GM12878 (cell line): ENCODE measurements around the gene CYB5B. TPM values are rescaled to one million over a fixed set of nuclear protein-coding genes. Genes with fewer than 3 reads are reported as not detected.

ENCODE experiments used
- ATAC-seq: fragments of 200-7000 bp; cut with Tn5 transposase; 3 replicates; pipeline ENCODE4 v1.9.1; 2020; ENCODE audit warnings: mild to moderate bottlenecking, moderate library complexity
- BruUV-seq: library from RNA; stranded (reverse); fragments of 400-500 nt; replicated peaks from 2 replicates; lab custom pipeline; 2021; lab: Mats Ljungman, UMichigan
- CTCF ChIA-PET: fragments of 300-600 bp; sonication (Branson Sonifier 250); formaldehyde crosslinking; extraction: SDS; loops from one replicate; lab custom pipeline; 2021; ENCODE audit warnings: inconsistent platforms; lab: Yijun Ruan, JAX
- POLR2A ChIA-PET: fragments of 350-600 bp; formaldehyde crosslinking; extraction: SDS; loops from one replicate; lab custom pipeline; 2021; ENCODE audit warnings: inconsistent platforms; lab: Charles Lee
- RAD21 ChIA-PET: fragments of 300-600 bp; sonication (Branson Sonifier 250); formaldehyde crosslinking; loops from one replicate; lab custom pipeline; 2023; ENCODE audit warnings: antibody characterized with exemption; ENCODE audit not compliant: unreplicated experiment; lab: Charles Lee
- SMC1A ChIA-PET: fragments of 300-600 bp; sonication (Branson Sonifier 250); formaldehyde crosslinking; loops from one replicate; lab custom pipeline; 2023; ENCODE audit not compliant: unreplicated experiment, uncharacterized antibody; lab: Charles Lee
- DNase-seq: peaks from one replicate; pipeline ENCODE4 v3.0.0-alpha.2; 2011; ENCODE audit warnings: low read depth, low spot score
- FAIRE-seq: peaks from 3 replicates; lab custom pipeline; 2011; peaks lifted over from hg19 to GRCh38; lab: Jason Lieb, UNC
- H2AFZ ChIP-seq: 2 replicates; pipeline ENCODE4 v1.6.0; 2011; ENCODE audit warnings: low read depth, low read length, control low read depth; ENCODE audit not compliant: control insufficient read depth
- H3K27ac ChIP-seq: 2 replicates; pipeline ENCODE4 v1.5.1; 2011; ENCODE audit warnings: control low read depth; ENCODE audit not compliant: control insufficient read depth, insufficient read depth
- H3K27me3 ChIP-seq, 2 experiments: replicated peaks in 1 of 2; 2 replicates each; pipeline versions ENCODE4 v1.6.0 to v1.6.1; 2011; ENCODE audit warnings: low read length in 1 of 2; ENCODE audit not compliant: control insufficient read depth in 2 of 2, insufficient read depth in 2 of 2
- H3K36me3 ChIP-seq, 2 experiments: 2 replicates each; pipeline ENCODE4 v1.5.1; 2011; ENCODE audit warnings: low read length in 1 of 2; ENCODE audit not compliant: control insufficient read depth in 2 of 2, insufficient read depth in 2 of 2
- H3K4me1 ChIP-seq: 2 replicates; pipeline ENCODE4 v1.6.1; 2011; ENCODE audit warnings: mild to moderate bottlenecking, low read length, moderate library complexity, mixed read lengths; ENCODE audit not compliant: control insufficient read depth, insufficient read depth
- H3K4me2 ChIP-seq: 2 replicates; pipeline ENCODE4 v1.6.0; 2011; ENCODE audit warnings: control low read depth; ENCODE audit not compliant: control insufficient read depth, insufficient read depth
- H3K4me3 ChIP-seq: fragments of 200-600 bp; sonication (generic); 2 replicates; pipeline ENCODE4 v1.5.1; 2016
- H3K79me2 ChIP-seq: 2 replicates; pipeline ENCODE4 v1.6.0; 2011; ENCODE audit warnings: low read length; ENCODE audit not compliant: control insufficient read depth, insufficient read depth
- H3K9ac ChIP-seq: 2 replicates; pipeline ENCODE4 v1.8.0; 2011; ENCODE audit warnings: low read length, control low read depth, mixed read lengths; ENCODE audit not compliant: control insufficient read depth, insufficient read depth
- H3K9me3 ChIP-seq: replicated peaks from 3 replicates; pipeline ENCODE4 v1.5.1; 2011; ENCODE audit warnings: mild to moderate bottlenecking, low read length; ENCODE audit not compliant: control insufficient read depth, insufficient read depth
- H4K20me1 ChIP-seq: 2 replicates; pipeline ENCODE4 v1.6.0; 2011; ENCODE audit not compliant: control insufficient read depth, insufficient read depth
- ASH2L ChIP-seq: fragments of 300-600, 200-600 bp; sonication (generic); IDR thresholded peaks from 2 replicates; pipeline ENCODE4 v1.6.1; 2017; ENCODE audit warnings: low read depth, mild to moderate bottlenecking, borderline replicate concordance
- BCL3 ChIP-seq: IDR thresholded peaks from 2 replicates; pipeline ENCODE4 v1.6.1; 2011; ENCODE audit warnings: borderline replicate concordance, low read depth, mild to moderate bottlenecking, moderate library complexity, low read length; ENCODE audit not compliant: insufficient read depth, poor library complexity, severe bottlenecking
- CHD4 ChIP-seq: fragments of 200-600 bp; sonication (generic); IDR thresholded peaks from 2 replicates; pipeline ENCODE4 v1.6.1; 2016; ENCODE audit warnings: mild to moderate bottlenecking
- E4F1 ChIP-seq: fragments of 450-650 bp; IDR thresholded peaks from 2 replicates; pipeline ENCODE4 v1.6.1; 2018; ENCODE audit warnings: borderline replicate concordance, mild to moderate bottlenecking; ENCODE audit not compliant: partially characterized antibody
- ETV6 ChIP-seq, 2 experiments: fragments of 450-650 bp in 1 of 2; IDR thresholded peaks in 1 of 2; conservative IDR thresholded peaks in 1 of 2; 2 replicates each; pipeline ENCODE4 v1.6.1; 2014; ENCODE audit warnings: antibody characterized with exemption in 1 of 2, borderline replicate concordance in 1 of 2, low read depth in 1 of 2, mild to moderate bottlenecking in 1 of 2, moderate library complexity in 1 of 2
- FOS ChIP-seq: IDR thresholded peaks from 3 replicates; pipeline ENCODE4 v1.6.1; 2011; ENCODE audit warnings: borderline replicate concordance; ENCODE audit not compliant: insufficient read length; ENCODE audit errors: extremely low read depth
- IKZF2 ChIP-seq, 2 experiments: fragments of 450-650 bp; IDR thresholded peaks; 2 replicates each; pipeline ENCODE4 v1.6.1; 2017; ENCODE audit warnings: mild to moderate bottlenecking in 2 of 2, moderate library complexity in 2 of 2
- KAT2A ChIP-seq: conservative IDR thresholded peaks from 2 replicates; pipeline ENCODE4 v1.6.1; 2011; ENCODE audit warnings: low read depth, low read length; ENCODE audit not compliant: control insufficient read depth
- MAX ChIP-seq: IDR thresholded peaks from 2 replicates; pipeline ENCODE4 v1.6.1; 2012; ENCODE audit warnings: low read depth, low read length, improper control_type of control experiment
- NR2C1 ChIP-seq: fragments of 450-650 bp; IDR thresholded peaks from 2 replicates; pipeline ENCODE4 v1.6.1; 2017; ENCODE audit warnings: antibody characterized with exemption, mild to moderate bottlenecking, moderate library complexity
- SP1 ChIP-seq: IDR thresholded peaks from one replicate; pipeline ENCODE4 v1.6.1; 2011; ENCODE audit warnings: low read depth, low read length
- TARDBP ChIP-seq: IDR thresholded peaks from 2 replicates; pipeline ENCODE4 v1.6.1; 2016; ENCODE audit warnings: borderline replicate concordance
- ZBTB40 ChIP-seq: fragments of 450-650 bp; IDR thresholded peaks from 2 replicates; pipeline ENCODE4 v1.6.1; 2016; ENCODE audit warnings: mild to moderate bottlenecking, moderate library complexity, borderline replicate concordance
- ZNF384 ChIP-seq: IDR thresholded peaks from 2 replicates; pipeline ENCODE4 v1.6.1; 2012; ENCODE audit warnings: low read depth, mild to moderate bottlenecking, low read length, improper control_type of control experiment, borderline replicate concordance
- ZNF622 ChIP-seq: fragments of 450-650 bp; IDR thresholded peaks from 2 replicates; pipeline ENCODE4 v1.6.1; 2017; ENCODE audit warnings: mild to moderate bottlenecking, inconsistent platforms
- WGBS: methylation state at CpG from one replicate; pipeline ENCODE4 v1.1.6; 2016; ENCODE audit warnings: low lambda C conversion rate; ENCODE audit not compliant: insufficient replicate concordance, insufficient coverage; ENCODE audit errors: missing lambda C conversion rate; 5-methylcytosine and 5-hydroxymethylcytosine counted together
- in situ Hi-C: fragments of 300-500 bp; cut with MboI; formaldehyde crosslinking; loops from 9 replicates; pipeline ENCODE4 v1.14.3; 2018; ENCODE audit warnings: mixed read lengths
- intact Hi-C: fragments of 100-400 bp; cut with micrococcal nuclease; formaldehyde crosslinking; loops from one replicate; pipeline ENCODE4 v1.14.2; 2022; ENCODE audit not compliant: unreplicated experiment
- polyA plus RNA-seq, 11 experiments: library from polyadenylated mRNA; depleted of rRNA in 4 of 11; unstranded in 6 of 11; stranded (reverse) in 5 of 11; fragments of >200 nt; fragmentation: Nextera tagmentation in 4 of 11; fragmentation: Illumina TruSeq in 1 of 11; extraction: Ambion mirVana in 4 of 11; extraction: Trizol in 1 of 11; gene quantifications; 1 replicate in 1 of 11; 2 replicates in 10 of 11; pipeline versions ENCODE4 v1.2.1 to v1.2.3, GENCODE V29; 2011 to 2016; ENCODE audit warnings: inconsistent platforms in 2 of 11, missing spikeins in 2 of 11, low read depth in 1 of 11
- total RNA-seq, 4 experiments: library from RNA; depleted of rRNA in 3 of 4; stranded (reverse); fragments of >200 nt in 3 of 4; fragmentation: Illumina TruSeq in 1 of 4; extraction: Trizol in 1 of 4; gene quantifications; 2 replicates each; pipeline versions ENCODE4 v1.2.1 to v1.2.3, GENCODE V29; 2013 to 2021

The CYB5B gene
- total and polyA plus RNA-seq, 10 of the 15 experiments (the other 5 are each of a cell fraction or from before 2014, with no cell fraction given), result 145 to 305 (median 179) TPM

- no peaks in the 10 kb centered on the region for H3K36me3 ChIP-seq
- intact Hi-C loops, result no loop called here
- H3K4me1 ChIP-seq, result peaks cover 2% of the 10 kb centered on the region
- no peak overlapping the region for H3K4me2 ChIP-seq
- RAD21 ChIA-PET, result interaction anchor here (0.6 kb wide), 1 partner anchor 1247 kb away, joined by 6 read pairs; no protein-coding TSS in a partner anchor
- DNase-seq, result no peak
- POLR2A ChIA-PET, result no interaction called here
- FAIRE-seq, result no peak
- no peaks in the 10 kb centered on the region for H3K79me2 ChIP-seq
- H3K9ac ChIP-seq, result no peak overlapping the region
- WGBS, result 70% methylated on average over 5 of the region's 5 CpGs
- SMC1A ChIA-PET, result interaction anchor here (1.2 kb wide), 2 partner anchors 9 to 12 kb away, joined by 3 read pairs; no protein-coding TSS in a partner anchor
- CTCF ChIA-PET, result interaction anchor here (1.8 kb wide), 1 partner anchor 10 kb away, joined by 8 read pairs; no protein-coding TSS in a partner anchor
- no peak overlapping the region for H2AFZ ChIP-seq
- in situ Hi-C loops, result no loop called here
- no peak overlapping the region for H3K27ac ChIP-seq
- H3K27me3 ChIP-seq, result no peaks in the 10 kb centered on the region
- no peaks in the 10 kb centered on the region for H3K9me3 ChIP-seq
- no TSS peak for BruUV-seq
- TF ChIP-seq SP1 (no peak), KAT2A (no peak), ZBTB40 (no peak), IKZF2 (IDR thresholded peaks at IDR 0.05) (no peak), ZNF622 (no peak), FOS (no peak), CHD4 (no peak), ZNF384 (no peak), NR2C1 (no peak), BCL3 (no peak), ETV6 (conservative IDR thresholded peaks at IDR 0.05 in 1 of 2, IDR thresholded peaks at IDR 0.05 in 1 of 2; ENCODE audit: borderline replicate concordance in 1 of 2, low read depth in 1 of 2) (no peak), TARDBP (no peak), ASH2L (no peak), MAX (no peak), E4F1 (no peak)
- ATAC-seq, result no peak
- no peaks in the 10 kb centered on the region for H4K20me1 ChIP-seq
- H3K4me3 ChIP-seq, result no peak overlapping the region
These were observed 84.7 kb downstream of the CYB5B start for GRCh38 chr16:69509125-69509524.
